HPDE6-E6E7 (cell line): ENCODE measurements around the gene SKOR1.

Experiments
- DNase-seq: peaks from one replicate; pipeline ENCODE4 v3.0.0; 2011; ENCODE audit warnings: missing footprints; ENCODE audit errors: extremely low spot score

The SKOR1 gene

DNA sequence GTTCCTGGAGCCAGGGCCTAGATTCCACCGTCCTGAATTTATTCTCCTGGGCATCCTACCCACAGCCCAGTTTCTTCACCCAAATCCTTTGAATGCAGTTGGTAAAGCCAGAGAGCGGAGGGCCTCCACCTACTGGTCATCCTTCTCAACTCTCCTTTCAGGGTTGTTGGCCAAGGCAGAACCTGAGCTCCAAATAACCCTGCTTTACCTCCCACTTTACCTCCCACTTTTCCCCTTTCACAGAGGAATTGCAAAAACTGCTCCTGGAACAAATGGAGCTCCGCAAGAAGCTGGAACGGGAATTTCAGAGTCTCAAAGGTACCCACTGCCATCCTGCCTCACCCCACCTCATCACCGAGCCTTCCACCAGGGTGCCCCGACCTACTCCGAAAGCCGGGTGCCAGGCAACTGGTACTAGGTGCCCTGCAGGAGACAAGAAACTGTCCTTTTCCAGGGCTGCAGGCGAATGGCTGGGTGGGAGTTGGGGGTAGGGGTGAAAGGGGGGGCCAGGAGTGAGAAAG lies 6.8 kb downstream of the SKOR1 start:
- DNase-seq, result no peak

DNA sequence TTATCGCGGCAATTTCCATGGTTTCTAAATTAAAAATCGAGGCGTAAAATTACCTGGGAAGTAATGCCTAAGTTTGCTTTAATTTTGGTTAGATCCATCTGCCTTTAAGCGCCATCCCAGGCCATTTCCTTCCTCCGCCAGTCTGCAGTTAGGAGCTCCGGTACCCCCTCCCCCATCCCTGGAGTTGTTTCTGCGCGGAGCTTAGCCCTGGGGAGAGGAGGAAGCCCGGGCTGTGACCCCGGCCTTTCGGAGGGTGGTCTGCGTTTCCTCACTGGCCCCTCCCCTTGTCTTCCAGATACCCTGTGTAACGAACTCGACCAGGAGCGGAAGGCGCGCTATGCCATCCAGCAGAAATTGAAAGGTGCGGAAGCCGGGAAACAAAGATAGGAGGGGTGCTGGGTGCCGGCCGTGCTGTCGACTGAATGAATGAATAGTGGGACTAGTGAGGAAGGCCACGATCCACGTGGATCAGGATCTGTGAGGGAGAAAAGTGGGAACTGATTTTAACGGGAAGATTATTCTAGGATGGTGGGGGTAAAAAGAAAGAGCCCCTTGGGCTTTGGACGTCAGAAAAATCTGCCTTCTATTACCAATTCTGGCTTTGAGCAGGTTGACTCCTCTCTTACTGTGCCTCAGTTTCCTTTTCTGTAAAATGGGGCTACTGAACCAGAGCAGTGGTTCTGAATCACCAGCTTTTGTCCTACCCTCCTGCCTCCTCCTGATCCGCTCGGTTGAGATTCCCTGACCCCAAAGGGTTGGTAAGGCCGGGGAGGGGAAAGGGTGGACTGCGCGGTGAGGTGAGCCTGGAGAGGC lies 7.8 kb downstream of the SKOR1 start:
- DNase-seq, result no peak

DNA sequence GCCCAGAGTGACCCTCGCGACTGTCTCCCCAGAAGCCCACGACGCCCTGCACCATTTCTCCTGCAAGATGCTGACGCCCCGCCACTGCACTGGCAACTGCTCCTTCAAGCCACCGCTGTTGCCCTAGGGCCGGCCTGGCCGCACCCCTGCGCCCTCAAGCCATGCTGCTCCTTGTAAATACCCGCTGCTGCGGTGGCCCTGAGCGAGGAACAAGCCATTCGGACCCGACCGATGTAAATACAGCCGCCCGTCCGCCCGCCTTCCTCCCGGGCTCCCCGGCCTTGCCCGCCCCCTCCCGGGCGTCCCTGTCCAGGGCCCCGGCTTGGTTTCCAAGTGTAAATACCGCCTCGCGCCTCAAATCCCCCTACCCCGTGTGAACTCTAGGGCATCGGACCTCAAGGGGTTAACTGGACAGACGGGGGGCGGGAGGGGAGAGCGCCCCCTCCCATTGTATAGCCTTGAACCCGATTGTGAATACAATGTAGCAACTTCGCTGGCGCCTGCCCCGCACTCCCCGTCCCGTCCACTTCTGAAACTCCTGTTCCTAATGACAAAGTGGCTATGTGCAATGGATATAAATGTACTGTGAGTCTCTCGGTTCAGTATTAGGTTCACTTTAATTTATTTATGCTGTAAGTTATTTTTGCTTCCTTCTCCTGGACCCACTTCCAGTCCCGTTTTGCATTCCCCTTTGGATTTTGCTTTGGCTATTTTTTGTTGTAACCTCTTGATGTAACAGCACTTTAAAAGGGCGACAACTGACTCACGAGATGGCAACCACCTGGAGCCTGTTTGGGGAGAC lies 8.6 kb downstream of the SKOR1 start:
- no peak for DNase-seq

DNA sequence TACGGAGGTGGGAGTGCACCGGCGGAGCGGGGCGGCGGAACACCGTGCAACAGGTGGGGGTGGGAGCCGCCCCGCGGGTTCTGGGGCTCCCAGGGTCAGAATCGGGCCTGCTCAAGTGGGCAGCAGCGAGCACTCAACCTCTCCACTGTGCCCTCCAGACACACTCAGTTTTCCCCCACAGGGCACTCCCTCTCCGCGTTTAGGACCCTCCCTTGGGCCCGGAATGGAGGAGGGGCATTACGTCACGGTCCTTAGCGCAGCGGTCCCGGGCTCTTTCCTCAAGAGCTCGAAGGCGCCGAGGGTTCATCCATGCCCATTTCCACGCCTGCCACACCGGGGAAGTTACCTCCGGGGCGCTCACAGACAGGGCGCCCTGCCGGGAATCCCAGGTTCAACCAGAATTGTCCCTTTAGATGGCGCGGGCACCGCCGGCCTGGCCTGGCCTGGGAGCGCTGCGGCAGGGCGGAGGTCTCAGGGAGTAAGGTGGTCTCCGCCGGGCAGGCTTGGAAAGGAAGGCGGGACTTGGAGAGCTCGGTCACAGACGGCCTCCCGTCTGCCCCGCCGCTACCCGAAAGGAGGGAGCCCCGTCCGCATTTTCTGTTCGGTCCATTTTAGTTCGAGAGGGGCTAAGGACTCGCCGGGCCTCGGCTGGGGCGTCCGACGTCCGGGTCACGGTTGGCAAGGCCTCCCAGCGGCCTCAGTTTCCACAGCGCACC lies 9.4 kb downstream of the SKOR1 start:
- no peak for DNase-seq

DNA sequence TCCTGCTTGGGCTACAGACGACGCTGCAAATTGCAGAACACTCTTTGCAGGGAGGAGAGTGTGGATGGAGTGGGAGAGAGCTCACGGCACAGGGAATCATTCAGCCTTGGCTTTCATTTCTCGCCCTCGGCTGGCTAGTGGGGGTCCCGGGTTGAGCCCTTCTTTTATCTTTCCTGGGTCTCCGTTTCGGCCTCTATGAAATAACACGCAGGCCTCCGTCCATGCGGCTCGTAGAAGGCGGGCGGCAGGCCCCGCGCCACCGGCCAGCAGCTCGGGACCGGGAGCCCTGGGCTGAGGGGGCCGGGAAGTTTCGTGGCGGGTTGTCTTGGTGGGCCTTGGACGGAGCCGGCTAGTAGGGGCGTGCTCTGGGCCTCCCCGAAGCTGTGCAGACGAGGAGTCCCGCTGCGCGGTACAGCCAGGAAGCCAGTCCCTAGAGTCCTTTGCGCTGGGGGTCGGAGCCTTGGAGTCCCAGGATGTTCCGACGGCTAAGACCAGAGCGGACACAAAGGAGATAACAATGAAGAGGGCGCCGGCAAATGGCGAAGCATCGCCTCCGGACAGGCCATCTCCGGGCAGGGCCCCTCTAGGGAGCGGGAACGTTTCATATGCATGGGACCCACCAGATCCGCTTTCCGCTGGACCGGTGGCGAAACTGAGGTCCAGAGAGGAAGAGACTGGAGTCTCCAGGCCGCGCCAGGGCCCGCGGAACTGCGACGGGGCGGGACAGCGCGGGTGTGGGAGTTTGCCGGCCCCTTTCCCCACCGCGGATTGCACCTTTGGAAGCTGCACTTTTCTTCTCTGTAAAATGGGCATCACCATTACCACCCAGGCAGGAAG lies 10.2 kb downstream of the SKOR1 start:
- DNase-seq, result no peak

DNA sequence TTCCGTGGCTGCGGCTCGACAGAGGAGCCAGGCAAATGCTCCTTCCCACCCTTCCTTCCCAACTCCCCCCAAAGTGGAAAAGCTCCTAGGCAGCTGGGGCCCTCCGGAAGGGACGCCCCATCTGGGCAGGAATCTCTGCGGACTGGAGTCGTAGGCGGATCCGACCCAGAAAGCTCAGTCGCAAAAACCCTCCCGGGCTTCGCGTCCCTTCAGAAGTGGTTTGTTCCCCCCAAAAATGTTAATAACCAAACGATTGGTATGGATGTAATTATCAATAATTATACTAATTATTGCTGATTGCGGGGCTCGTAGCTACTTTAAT lies 10.8 kb downstream of the SKOR1 start:
- DNase-seq, result no peak

DNA sequence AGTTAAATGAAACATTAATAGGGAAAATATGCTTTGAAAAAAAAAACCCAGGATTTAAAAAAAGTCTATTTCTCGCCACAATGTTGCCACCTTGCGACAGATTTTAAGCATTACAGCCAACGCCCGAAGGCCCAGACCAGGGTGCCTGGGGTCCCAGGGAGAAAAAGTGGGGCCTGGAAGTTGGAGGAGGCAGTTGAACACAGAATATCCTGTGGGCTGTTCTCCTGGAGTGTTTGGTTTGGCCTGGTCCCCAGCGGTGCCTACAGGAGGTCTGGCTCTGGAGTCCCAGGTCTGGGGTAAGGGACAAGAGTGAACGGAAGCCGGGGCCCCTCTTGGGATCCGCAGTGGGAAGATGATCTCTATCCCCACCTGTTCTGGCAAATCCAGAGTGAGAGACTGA lies 11.2 kb downstream of the SKOR1 start:
- no peak for DNase-seq

DNA sequence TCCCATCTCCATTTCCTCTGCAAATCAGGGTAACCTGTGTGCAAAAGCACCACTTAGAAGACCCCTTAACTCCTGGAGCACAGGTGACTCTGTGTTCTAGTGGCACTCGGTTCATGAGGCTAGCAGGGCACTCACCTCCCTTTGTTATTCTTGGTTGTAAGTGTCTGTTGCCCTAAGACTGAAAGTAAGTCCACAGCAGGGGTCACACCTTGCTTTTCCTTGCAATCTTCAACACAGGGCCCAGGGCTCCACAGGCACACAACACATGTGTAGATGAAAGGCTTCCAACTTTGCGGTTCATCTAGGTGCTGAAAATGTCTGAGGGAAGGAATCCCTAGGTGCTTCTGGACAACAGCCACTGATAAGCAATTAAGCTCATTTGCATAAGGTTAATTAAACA lies 11.6 kb downstream of the SKOR1 start:
- no peak for DNase-seq

DNA sequence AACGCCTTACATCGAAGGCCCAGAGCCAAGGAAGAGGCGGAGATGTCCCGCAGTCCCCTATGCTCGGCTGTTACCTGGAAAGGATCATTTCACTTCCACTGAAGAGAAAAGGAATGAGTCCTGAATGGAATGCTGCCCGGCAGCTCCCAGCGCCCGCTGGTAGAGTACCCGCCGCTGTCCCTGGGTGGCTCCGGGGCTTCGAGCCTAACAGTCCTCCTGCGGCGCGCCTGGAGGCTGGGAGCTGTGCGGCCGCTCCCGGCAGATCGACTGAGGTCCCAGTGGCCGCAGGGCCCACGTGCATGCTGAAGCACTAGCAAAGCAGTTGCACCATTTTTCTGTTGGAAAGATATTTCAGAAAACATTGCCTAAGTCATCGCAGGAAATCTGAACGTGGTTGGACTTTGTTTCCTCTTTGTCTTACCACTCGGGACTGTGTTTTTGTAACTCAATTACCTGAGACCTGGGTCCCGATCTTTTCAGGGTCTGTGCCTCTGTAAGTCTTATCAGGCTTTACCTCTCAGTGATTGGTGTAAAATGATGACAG lies 13.6 kb downstream of the SKOR1 start:
- no peak for DNase-seq

DNA sequence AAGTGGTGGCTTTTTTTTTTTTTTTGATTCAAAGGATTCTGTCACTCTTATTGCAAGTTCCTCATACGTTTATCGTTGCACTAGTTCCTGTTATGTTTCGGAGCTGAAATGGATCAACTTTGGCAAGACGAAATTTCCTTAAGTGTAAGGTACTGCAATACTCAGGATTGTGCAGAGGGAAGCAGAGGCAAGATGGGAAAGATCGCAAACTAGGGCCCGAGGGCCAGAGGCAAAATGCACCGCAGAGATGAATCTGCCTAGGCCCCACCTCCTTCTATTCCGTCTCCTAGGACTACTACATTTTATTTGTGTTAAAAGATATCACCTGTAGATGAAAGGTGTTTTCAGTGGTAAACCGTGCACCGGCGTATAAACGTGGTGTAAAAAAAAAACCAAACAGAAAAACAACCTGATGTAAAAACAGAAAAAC lies 14.2 kb downstream of the SKOR1 start:
- no peak for DNase-seq

DNA sequence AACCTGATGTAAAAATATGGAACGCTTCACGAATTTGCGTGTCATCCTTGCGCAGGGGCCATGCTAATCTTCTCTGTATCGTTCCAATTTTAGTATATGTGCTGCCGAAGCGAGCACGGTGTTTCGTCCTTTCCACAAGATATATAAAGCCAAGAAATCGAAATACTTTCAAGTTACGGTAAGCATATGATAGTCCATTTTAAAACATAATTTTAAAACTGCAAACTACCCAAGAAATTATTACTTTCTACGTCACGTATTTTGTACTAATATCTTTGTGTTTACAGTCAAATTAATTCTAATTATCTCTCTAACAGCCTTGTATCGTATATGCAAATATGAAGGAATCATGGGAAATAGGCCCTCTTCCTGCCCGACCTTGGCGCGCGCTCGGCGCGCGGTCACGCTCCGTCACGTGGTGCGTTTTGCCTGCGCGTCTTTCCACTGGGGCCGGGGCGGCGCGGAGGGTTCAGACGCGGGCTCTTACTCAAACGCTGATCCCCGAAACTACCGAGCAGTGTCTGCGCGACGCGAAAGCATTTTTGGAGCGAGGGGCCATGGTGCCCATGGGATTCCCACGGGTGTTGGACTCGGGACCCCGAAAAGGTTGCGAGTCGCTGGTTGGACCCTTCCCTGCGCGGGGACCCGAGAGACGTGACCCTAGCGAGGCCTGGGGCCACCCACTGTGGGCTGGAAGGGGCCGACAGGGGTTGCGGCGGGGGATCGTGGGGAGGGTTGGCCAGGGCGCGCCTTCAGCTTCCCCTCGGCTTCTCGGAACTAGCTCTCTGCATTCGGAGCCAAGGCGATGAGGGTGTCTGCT lies 14.8 kb downstream of the SKOR1 start, which contains the start of gene RNU6-1:
Gene RNU6-1 (minus strand): TSS at position 117 of the 820 bp plus-strand sequence.
- peak; percentile 71 for DNase-seq

DNA sequence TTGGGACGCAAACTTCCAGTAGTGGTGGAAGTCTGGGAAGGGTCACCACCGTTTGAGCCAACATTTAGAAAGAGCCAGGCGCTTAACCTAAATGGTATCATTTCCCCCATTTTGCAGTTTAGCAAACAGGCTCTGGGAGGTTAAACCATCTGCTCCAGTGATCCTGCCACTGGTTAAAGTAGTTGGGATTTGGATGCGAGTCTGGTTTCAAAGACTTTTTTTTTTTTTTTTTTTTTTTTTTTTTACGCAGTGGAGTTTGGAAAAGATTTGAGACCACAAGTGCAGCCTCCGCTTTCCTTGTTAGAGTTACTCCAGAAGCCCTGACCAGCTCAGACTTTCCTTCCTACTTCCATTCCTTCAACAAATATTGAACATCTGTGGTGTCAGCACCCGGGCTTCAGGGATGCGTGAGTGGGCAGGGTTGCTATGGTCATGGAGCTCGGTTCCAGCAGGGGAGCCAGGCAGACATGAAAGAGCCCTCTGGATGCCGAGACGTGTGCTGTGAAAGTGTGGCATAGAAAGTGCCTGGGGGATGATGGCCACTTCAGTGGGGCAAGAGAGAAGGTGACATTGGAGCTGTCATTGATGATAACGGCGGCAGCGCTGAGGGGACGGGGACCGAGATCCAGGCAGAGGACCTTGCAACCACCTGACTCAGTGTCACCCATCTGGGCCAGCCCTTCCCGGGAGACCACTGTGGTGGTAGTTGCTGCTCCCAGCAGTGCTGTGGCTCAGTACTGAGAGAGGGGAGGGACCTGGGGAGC lies 15.6 kb downstream of the SKOR1 start:
- DNase-seq, result no peak

DNA sequence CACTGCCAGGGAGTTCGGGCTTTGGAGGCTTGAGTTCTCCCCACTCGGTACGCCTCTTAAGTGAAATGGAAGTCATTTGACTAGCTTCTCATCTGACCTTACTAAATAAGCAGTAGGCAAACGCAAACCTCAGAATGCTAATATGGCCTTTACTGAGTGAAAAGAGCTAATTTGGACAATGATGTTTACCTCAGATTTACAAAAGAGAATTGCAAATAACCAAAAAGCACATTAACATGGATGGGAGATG lies 16.1 kb downstream of the SKOR1 start:
- DNase-seq, result no peak

DNA sequence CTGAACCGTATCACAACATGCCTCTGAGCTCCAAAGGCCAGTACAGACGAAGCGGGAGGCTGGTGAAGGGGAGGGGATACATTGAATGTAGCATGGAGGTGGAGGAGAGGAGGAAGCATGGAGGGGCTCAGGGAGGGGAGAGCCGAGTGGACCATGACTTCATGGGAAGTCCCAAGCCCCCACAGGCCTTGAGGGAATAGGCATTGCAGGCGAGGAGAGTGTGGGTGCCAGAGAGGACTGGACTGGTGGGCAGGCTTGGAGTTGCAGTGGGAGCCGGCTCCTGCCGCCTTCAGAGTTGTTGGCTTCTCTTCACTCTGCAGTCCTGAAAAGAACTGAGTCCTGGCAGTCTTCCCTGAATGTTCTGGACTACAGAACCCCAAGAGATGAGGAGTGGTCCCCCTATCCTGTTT lies 17.8 kb downstream of the SKOR1 start:
- no peak for DNase-seq

DNA sequence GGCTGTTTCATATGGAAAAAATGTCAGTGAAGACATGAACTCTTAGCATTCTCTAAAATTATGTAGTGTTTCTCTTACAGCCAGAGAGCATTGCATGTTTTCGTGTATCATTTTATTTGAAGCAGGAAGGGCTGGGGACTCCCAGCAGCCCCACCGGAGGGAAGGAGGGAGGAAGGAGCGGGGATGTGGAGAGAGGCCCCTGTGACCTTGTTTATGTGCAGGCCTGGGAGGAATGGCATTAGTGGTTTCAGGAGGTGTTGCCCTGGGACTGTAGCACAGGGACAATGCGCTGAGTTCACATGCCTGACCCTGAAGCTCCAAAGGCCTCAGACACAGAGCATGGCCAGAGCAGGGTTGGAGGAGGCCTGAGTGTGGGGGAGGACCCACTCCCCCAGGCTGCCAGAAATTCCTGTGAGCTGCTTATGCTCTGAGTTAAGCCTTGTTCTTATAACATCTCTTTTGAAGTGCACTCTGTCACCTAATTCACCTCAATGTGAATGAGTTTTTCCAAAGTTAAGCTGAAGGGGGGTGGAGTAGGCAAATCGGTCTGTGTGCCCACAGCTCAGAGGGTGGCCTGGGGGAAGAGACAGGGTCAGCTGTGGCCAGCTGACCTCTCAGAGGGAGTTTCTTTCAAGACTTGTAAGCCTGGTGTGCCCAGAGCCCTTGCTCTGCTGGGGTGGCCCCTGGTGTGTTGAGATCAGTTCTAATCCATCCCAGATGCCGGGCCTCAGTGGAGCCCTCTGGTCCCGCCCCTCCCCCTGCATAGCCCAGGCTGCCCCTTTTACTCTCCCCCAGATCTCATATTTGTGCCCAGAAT lies 18.5 kb downstream of the SKOR1 start:
- DNase-seq, result no peak

DNA sequence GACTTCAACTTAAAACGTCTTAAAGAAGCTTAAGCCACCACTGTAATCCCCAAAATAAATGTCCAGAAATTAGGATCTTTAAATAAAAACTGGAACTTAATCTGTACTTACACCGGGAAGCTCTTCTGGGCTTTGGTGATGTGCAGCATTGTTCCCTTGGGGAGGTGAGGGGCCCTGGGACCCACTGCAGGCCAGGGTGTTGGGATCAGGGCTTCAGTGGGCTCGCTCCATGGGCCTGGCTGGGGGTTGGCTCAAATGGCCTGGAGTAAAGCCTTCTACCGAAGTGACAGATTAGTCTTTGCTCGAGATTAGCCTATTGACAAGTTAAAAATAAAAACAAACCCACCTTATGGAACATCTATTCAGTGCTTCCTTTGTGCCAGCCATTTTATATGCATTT lies 20.7 kb downstream of the SKOR1 start:
- DNase-seq, result no peak

DNA sequence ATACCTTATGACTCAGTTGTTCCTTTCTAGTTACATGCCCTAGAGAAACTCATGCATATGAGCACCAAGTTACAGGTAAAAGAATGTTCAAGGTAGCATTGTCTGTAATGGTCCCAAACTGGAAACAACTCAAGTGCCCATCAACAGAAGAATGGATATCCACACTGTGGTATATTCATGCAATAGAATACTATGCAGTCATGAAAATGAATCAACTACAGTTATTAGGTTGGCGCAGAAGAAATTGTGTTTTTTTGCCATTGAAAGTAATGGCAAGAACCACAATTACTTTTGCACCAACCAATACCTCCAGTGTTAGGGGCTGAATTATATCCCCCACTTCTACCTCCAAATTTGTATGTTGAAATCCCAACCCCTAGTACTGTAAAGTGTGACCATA lies 24.2 kb downstream of the SKOR1 start:
- DNase-seq, result no peak

DNA sequence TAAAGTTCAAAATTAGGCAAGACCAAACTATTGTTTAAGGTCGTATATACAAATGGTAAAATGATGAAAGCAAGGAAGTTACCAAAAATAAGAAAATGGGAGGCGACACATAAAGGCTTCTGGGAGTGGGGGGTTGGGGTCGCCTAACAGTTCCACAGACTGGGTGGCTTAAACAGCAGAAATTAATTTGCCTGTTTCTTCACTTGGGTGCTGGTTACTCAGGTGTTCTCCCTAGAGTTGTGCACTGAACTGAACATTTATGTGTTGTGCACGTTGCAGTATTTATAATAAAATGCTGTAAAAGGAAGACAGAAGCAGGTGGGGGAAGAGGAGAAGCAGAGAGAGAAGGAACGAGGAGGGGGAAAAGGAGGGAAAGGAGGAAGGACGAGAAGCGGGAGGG lies 25.0 kb downstream of the SKOR1 start:
- no peak for DNase-seq

DNA sequence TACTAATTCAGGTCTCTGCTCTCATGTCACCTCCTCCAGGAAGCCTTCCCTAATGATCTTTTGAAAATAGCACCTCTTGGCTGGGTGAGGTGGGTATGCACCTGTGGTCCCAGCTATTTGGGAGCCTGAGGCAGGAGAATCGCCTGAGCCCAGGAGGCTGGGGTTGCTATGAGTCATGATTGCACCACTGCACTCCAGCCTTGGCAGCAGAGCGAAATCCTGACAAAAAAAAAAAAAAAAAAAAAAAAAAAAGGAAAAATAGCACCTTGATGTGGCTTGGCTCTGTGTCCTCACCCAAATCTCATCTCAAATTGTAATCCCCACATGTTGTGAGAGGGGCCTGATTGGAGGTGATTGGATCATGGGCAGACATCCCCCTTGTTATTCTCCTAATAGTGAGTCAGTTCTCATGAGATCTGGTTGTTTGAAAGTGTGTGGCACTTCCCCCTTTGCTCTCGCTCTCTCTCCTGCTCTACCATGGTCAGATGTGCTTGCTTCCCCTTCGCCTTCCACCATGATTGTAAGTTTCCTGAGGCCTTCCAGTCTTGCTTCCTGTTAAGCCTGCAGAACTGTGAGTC lies 25.8 kb downstream of the SKOR1 start:
- DNase-seq, result no peak
